A549 (cell line): ENCODE results near the gene EXO1. TPM values are rescaled to one million over a fixed set of nuclear protein-coding genes. Genes with fewer than 3 reads are reported as not detected.

Source experiments
- ATAC-seq, 2 experiments: fragments of 200-7000 bp in 1 of 2; fragments of >200 bp in 1 of 2; cut with Nextera tagmentation in 1 of 2; cut with Tn5 transposase in 1 of 2; 3 replicates each; pipeline versions ENCODE4 v1.8.0 to v1.9.1; 2018 to 2020; ENCODE audit warnings: mild to moderate bottlenecking in 1 of 2, moderate library complexity in 1 of 2
- CTCF ChIA-PET: fragments of 300-600 bp; sonication (Branson Sonifier 250); formaldehyde crosslinking; extraction: SDS; loops from one replicate; lab custom pipeline; 2021; ENCODE audit warnings: antibody characterized with exemption, inconsistent platforms; lab: Yijun Ruan, JAX
- POLR2A ChIA-PET: fragments of 350-600 bp; formaldehyde crosslinking; extraction: SDS; loops from one replicate; lab custom pipeline; 2021; ENCODE audit warnings: antibody characterized with exemption, inconsistent platforms; lab: Yijun Ruan, JAX
- DNase-seq, 2 experiments: peaks; one replicate each; pipeline versions ENCODE4 v3.0.0 to v3.0.0-alpha.2; 2011 to 2016; ENCODE audit warnings: low read depth in 1 of 2, low spot score in 1 of 2
- FAIRE-seq: peaks from 2 replicates; lab custom pipeline; 2011; peaks lifted over from hg19 to GRCh38; lab: Jason Lieb, UNC
- H3K27ac ChIP-seq, 2 experiments: fragments of >200 bp; sonication (Bioruptor Twin); formaldehyde crosslinking; 3 replicates each; pipeline ENCODE4 v1.5.1; 2016 to 2017
- H3K4me1 ChIP-seq: fragments of >200 bp; sonication (Bioruptor Twin); formaldehyde crosslinking; 3 replicates; pipeline ENCODE4 v1.6.1; 2016
- H3K4me2 ChIP-seq: fragments of >200 bp; sonication (Bioruptor Twin); formaldehyde crosslinking; 3 replicates; pipeline ENCODE4 v1.6.1; 2016
- H3K4me3 ChIP-seq: fragments of >200 bp; sonication (Bioruptor Twin); formaldehyde crosslinking; 3 replicates; pipeline ENCODE4 v1.5.1; 2016
- H3K9me3 ChIP-seq: fragments of >200 bp; sonication (Bioruptor Twin); formaldehyde crosslinking; 3 replicates; pipeline ENCODE4 v1.6.1; 2016
- BHLHE40 ChIP-seq: IDR thresholded peaks from 2 replicates; pipeline ENCODE4 v1.6.1; 2012; ENCODE audit warnings: low read depth, low read length, inconsistent platforms
- CEBPB ChIP-seq, 2 experiments: fragments of >200 bp in 1 of 2; sonication (Bioruptor Twin) in 1 of 2; formaldehyde crosslinking in 1 of 2; IDR thresholded peaks; 2 replicates each; pipeline ENCODE4 v1.6.1; 2012 to 2016
- CHD2 ChIP-seq: fragments of 150-350 bp; IDR thresholded peaks from 2 replicates; pipeline ENCODE4 v1.6.1; 2014; ENCODE audit warnings: low read length; ENCODE audit not compliant: partially characterized antibody
- CHD4 ChIP-seq: fragments of 200-600 bp; sonication (generic); IDR thresholded peaks from 2 replicates; pipeline ENCODE4 v1.6.1; 2016; ENCODE audit warnings: antibody characterized with exemption, mild to moderate bottlenecking, borderline replicate concordance
- EHMT2 ChIP-seq: fragments of 200-600 bp; sonication (generic); IDR thresholded peaks from 2 replicates; pipeline ENCODE4 v1.6.1; 2016; ENCODE audit warnings: antibody characterized with exemption, low read depth, mild to moderate bottlenecking, moderate library complexity
- FOSL2 ChIP-seq, 2 experiments: fragments of 450-650 bp in 1 of 2; fragments of >200 bp in 1 of 2; sonication (Bioruptor Twin) in 1 of 2; formaldehyde crosslinking; IDR thresholded peaks; 2 replicates each; pipeline versions ENCODE4 v1.5.0 to v1.6.1; 2016 to 2020; ENCODE audit warnings: mild to moderate bottlenecking in 1 of 2, moderate library complexity in 1 of 2
- HEYL ChIP-seq: fragments of 250-450 bp; sonication (Bioruptor Pico); IDR thresholded peaks from 2 replicates; pipeline ENCODE4 v1.8.0; 2021; ENCODE audit warnings: mild to moderate bottlenecking, moderate library complexity
- HOXB13 ChIP-seq: fragments of 250-450 bp; sonication (Bioruptor Pico); IDR thresholded peaks from 2 replicates; pipeline ENCODE4 v1.5.0; 2020; ENCODE audit warnings: low read depth, mild to moderate bottlenecking, moderate library complexity
- HOXB5 ChIP-seq: fragments of 250-450 bp; sonication (Bioruptor Pico); IDR thresholded peaks from 2 replicates; pipeline ENCODE4 v1.5.0; 2020; ENCODE audit warnings: mild to moderate bottlenecking, moderate library complexity
- JUN ChIP-seq, 2 experiments: fragments of >200 bp; sonication (Bioruptor Twin); formaldehyde crosslinking; IDR thresholded peaks; 2 replicates in 1 of 2; 3 replicates in 1 of 2; pipeline ENCODE4 v1.6.1; 2016 to 2017
- KDM1A ChIP-seq: fragments of 200-600 bp; sonication (generic); IDR thresholded peaks from 2 replicates; pipeline ENCODE4 v1.6.1; 2016; ENCODE audit warnings: low read depth, mild to moderate bottlenecking
- MAFK ChIP-seq: fragments of 450-650 bp; IDR thresholded peaks from 2 replicates; pipeline ENCODE4 v1.6.1; 2014; ENCODE audit not compliant: partially characterized antibody
- MYC ChIP-seq: IDR thresholded peaks from 2 replicates; pipeline ENCODE4 v1.6.1; 2012; ENCODE audit warnings: mild to moderate bottlenecking, inconsistent platforms, low read length, improper control_type of control experiment, borderline replicate concordance
- NPAS2 ChIP-seq: fragments of 250-450 bp; sonication (Bioruptor Pico); IDR thresholded peaks from 2 replicates; pipeline ENCODE4 v1.8.0; 2022; ENCODE audit warnings: mild to moderate bottlenecking, moderate library complexity, borderline replicate concordance
- PHF8 ChIP-seq: fragments of 200-600 bp; sonication (generic); IDR thresholded peaks from 2 replicates; pipeline ENCODE4 v1.6.1; 2016; ENCODE audit warnings: low read depth, mild to moderate bottlenecking, antibody characterized with exemption, moderate library complexity, borderline replicate concordance
- POLR2A ChIP-seq: IDR thresholded peaks from 2 replicates; pipeline ENCODE4 v1.6.1; 2012; ENCODE audit warnings: mild to moderate bottlenecking, low read length
- SREBF2 ChIP-seq: fragments of 450-650 bp; IDR thresholded peaks from 2 replicates; pipeline ENCODE4 v1.6.1; 2014; ENCODE audit warnings: mild to moderate bottlenecking, moderate library complexity
- ZC3H11A ChIP-seq: fragments of 450-650 bp; IDR thresholded peaks from 2 replicates; pipeline ENCODE4 v1.6.1; 2014; ENCODE audit warnings: antibody characterized with exemption, mild to moderate bottlenecking
- ZNF302 ChIP-seq: fragments of 250-450 bp; sonication (Bioruptor Pico); IDR thresholded peaks from 2 replicates; pipeline ENCODE4 v1.9.0; 2021; ENCODE audit warnings: inconsistent platforms, mild to moderate bottlenecking, moderate library complexity
- WGBS: methylation state at CpG from one replicate; pipeline ENCODE4 v1.1.6; 2017; ENCODE audit errors: missing lambda C conversion rate; 5-methylcytosine and 5-hydroxymethylcytosine counted together
- polyA plus RNA-seq, 4 experiments: library from polyadenylated mRNA; depleted of rRNA in 3 of 4; stranded (reverse); fragments of >200 nt; fragmentation: RNase III in 1 of 4; extraction: RNeasy Plus Mini Kit Qiagen cat#74134 plus additional on column Dnase treatment in 1 of 4; gene quantifications; 2 replicates in 3 of 4; 3 replicates in 1 of 4; pipeline ENCODE4 v1.2.3, GENCODE V29; 2011 to 2017
- TF ChIP-seq, protein P1 (sequence below): fragments of 450-650 bp; IDR thresholded peaks from 2 replicates; pipeline ENCODE4 v1.6.1; 2014; ENCODE audit warnings: antibody characterized with exemption
- TF ChIP-seq, protein P2 (sequence below): fragments of >200 bp; sonication (Bioruptor Twin); formaldehyde crosslinking; IDR thresholded peaks from 3 replicates; pipeline ENCODE4 v1.5.1; 2016
- TF ChIP-seq, protein P3 (sequence below): fragments of 150-350 bp; IDR thresholded peaks from 2 replicates; pipeline ENCODE4 v1.6.1; 2014; ENCODE audit warnings: low read depth, mild to moderate bottlenecking, low read length

The EXO1 gene
- polyA plus RNA-seq, 2 of the 4 experiments (the other 2 are of a cell fraction), result 23.0 to 33.1 TPM

DNA sequence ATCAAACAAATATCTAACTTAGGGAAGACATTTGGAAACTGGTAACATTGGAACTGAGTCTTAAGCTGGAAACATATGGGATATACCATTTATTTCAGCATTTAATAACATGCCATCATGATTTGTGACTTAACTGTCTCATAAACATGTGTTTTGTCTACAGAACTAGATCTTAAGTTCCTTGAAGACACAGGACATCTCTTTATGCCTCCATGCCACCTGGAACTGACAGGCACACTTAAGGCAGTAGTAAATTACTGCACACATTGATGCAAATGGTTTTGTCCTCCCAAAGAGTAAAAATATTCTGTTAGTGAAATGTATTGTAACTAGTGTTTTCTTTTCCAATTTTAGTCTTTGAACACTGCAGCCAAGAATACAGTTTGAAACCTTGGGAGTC is 1.6 kb upstream of the EXO1 start:
- Histone ChIP-seq H3K4me1 (peaks cover 16% of the 10 kb centered on the region), H3K27ac (no peak overlapping the region), H3K4me3 (no peak overlapping the region)
- DNase-seq (no peak), FAIRE-seq (no peak)
- TF ChIP-seq JUN (IDR thresholded peaks at IDR 0.05) (no peak), SREBF2 (no peak), HOXB13 (no peak), HOXB5 (CRISPR knock-in tag) (no peak), NPAS2 (CRISPR knock-in tag) (no peak), EHMT2 (no peak), MAFK (no peak), POLR2A (no peak), BHLHE40 (no peak), CHD4 (no peak), ZNF302 (CRISPR knock-in tag) (no peak), HEYL (CRISPR knock-in tag) (no peak), FOSL2 (IDR thresholded peaks at IDR 0.05) (no peak), FOSL2 (CRISPR knock-in tag; IDR thresholded peaks at IDR 0.05) (no peak), CHD2 (no peak), CEBPB (IDR thresholded peaks at IDR 0.05) (no peak)
- TF ChIP-seq, protein P1, sequence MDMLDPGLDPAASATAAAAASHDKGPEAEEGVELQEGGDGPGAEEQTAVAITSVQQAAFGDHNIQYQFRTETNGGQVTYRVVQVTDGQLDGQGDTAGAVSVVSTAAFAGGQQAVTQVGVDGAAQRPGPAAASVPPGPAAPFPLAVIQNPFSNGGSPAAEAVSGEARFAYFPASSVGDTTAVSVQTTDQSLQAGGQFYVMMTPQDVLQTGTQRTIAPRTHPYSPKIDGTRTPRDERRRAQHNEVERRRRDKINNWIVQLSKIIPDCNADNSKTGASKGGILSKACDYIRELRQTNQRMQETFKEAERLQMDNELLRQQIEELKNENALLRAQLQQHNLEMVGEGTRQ, result no peak
- TF ChIP-seq, protein P2, sequence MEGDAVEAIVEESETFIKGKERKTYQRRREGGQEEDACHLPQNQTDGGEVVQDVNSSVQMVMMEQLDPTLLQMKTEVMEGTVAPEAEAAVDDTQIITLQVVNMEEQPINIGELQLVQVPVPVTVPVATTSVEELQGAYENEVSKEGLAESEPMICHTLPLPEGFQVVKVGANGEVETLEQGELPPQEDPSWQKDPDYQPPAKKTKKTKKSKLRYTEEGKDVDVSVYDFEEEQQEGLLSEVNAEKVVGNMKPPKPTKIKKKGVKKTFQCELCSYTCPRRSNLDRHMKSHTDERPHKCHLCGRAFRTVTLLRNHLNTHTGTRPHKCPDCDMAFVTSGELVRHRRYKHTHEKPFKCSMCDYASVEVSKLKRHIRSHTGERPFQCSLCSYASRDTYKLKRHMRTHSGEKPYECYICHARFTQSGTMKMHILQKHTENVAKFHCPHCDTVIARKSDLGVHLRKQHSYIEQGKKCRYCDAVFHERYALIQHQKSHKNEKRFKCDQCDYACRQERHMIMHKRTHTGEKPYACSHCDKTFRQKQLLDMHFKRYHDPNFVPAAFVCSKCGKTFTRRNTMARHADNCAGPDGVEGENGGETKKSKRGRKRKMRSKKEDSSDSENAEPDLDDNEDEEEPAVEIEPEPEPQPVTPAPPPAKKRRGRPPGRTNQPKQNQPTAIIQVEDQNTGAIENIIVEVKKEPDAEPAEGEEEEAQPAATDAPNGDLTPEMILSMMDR, result no peak
- TF ChIP-seq, protein P3, sequence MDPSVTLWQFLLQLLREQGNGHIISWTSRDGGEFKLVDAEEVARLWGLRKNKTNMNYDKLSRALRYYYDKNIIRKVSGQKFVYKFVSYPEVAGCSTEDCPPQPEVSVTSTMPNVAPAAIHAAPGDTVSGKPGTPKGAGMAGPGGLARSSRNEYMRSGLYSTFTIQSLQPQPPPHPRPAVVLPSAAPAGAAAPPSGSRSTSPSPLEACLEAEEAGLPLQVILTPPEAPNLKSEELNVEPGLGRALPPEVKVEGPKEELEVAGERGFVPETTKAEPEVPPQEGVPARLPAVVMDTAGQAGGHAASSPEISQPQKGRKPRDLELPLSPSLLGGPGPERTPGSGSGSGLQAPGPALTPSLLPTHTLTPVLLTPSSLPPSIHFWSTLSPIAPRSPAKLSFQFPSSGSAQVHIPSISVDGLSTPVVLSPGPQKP, result no peak
- TF ChIP-seq, all 56 proteins: peak for 0
- CTCF ChIA-PET, result interaction anchor here (1.5 to 8.5 kb wide), 3 partner anchors 9 to 235 kb away, joined by 5 to 48 read pairs (median 12); partner anchors contain the start of gene MAP1LC3C
- Histone ChIP-seq H3K4me2 (no peak overlapping the region), H3K9me3 (no peaks in the 10 kb centered on the region)
- POLR2A ChIA-PET, result no interaction called here
- no peak for ATAC-seq

DNA sequence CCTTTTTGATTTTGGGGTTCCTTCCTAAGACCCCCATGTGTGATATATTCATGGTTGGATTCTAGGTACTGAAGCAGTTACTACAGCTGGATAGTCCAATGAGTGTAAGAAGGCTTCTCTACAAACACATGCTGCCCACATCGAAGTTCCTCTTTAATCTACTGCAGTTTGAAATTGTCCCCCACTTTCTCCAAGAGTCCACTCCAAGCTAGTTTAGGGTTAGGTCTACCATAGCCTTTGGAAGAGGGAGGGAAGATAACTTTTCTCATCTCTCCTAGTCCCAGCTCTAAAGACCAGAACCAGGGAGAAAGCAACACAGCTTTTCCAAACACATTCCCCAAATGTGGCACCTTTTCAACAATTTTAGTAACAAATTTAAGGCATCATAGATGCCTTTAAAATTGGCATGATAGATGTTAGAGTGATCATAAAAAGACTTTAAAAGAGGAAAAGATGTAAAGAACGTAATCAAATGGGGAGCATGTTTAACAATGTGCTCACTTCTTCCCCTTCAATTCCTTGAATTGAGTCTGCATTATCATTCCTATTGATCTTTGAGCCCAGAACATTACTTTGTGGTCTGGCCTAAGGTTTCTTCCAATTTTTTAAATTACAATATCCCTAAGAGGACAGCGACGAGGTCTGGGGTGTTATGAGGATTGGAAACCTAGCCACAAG is 1.0 kb upstream of the EXO1 start:
- no peak for DNase-seq
- no peaks in the 10 kb centered on the region for H3K9me3 ChIP-seq
- ChIA-PET CTCF (interaction anchor here (1.5 to 8.5 kb wide), 4 partner anchors 9 to 236 kb away, joined by 5 to 48 read pairs (median 8); partner anchors contain the start of gene MAP1LC3C), POLR2A (interaction anchor here (0.6 kb wide), 1 partner anchor 111 kb away, joined by 3 read pairs; no protein-coding TSS in a partner anchor)
- WGBS, result 82% methylated on average over 4 of the region's 4 CpGs
- H3K4me2 ChIP-seq, result peak overlapping the region; percentile 85
- peak overlapping the region; percentile 94 to 99 for H3K27ac ChIP-seq
- peaks cover 16% of the 10 kb centered on the region for H3K4me1 ChIP-seq
- no peak for ATAC-seq
- peak overlapping the region; percentile 81 for H3K4me3 ChIP-seq
- FAIRE-seq, result no peak
- no peak for TF ChIP-seq ZC3H11A
- TF ChIP-seq MYC, result no peak
- 0 out of 2 replicates have a peak, but pooled peaks have one; percentile 3 for TF ChIP-seq PHF8
- no peak for TF ChIP-seq MAFK
- TF ChIP-seq KDM1A, result no peak
